HCT116 (cell line): ENCODE measurements around the gene CDR2L. TPM values are rescaled to one million over a fixed set of nuclear protein-coding genes. Genes with fewer than 3 reads are reported as not detected.

Experiments
- ATAC-seq: fragments of 200-7000 bp; cut with Tn5 transposase; 2 replicates; pipeline ENCODE4 v1.9.1; 2020; ENCODE audit warnings: mild to moderate bottlenecking, moderate library complexity
- BruUV-seq: library from RNA; stranded (reverse); fragments of 400-500 nt; replicated peaks from 2 replicates; lab custom pipeline; 2021; lab: Mats Ljungman, UMichigan
- CTCF ChIA-PET: fragments of 300-600 bp; sonication (Branson Sonifier 250); formaldehyde crosslinking; loops from one replicate; lab custom pipeline; 2021; ENCODE audit warnings: antibody characterized with exemption; lab: Charles Lee
- POLR2A ChIA-PET: fragments of 300-600, 350-600 bp; sonication (Branson Sonifier 250); formaldehyde crosslinking; loops from one replicate; lab custom pipeline; 2021; ENCODE audit warnings: antibody characterized with exemption; lab: Charles Lee
- RAD21 ChIA-PET, 2 experiments: fragments of 300-600 bp; sonication (Branson Sonifier 250); formaldehyde crosslinking; loops; one replicate each; lab custom pipeline; 2023; ENCODE audit warnings: low total read pairs in 2 of 2; ENCODE audit not compliant: uncharacterized antibody in 2 of 2, unreplicated experiment in 2 of 2, low non-redundant PET in 1 of 2; lab: Charles Lee
- DNase-seq: peaks from one replicate; pipeline ENCODE4 v3.0.0-alpha.2; 2010; ENCODE audit warnings: low read depth, low spot score
- H2AFZ ChIP-seq: fragments of 200-600 bp; shearing (Covaris generic), sonication (generic); 2 replicates; pipeline ENCODE4 v1.6.1; 2017; ENCODE audit warnings: low read depth, mixed run types, mixed read lengths, antibody characterized with exemption, low read length; ENCODE audit not compliant: poor library complexity, severe bottlenecking
- H3K27ac ChIP-seq: 2 replicates; pipeline ENCODE4 v1.5.1; 2012; ENCODE audit warnings: low read depth, low read length
- H3K27me3 ChIP-seq: fragments of 200-600 bp; sonication (generic); 2 replicates; pipeline ENCODE4 v1.6.1; 2016; ENCODE audit warnings: mixed run types, low read length, mixed read lengths; ENCODE audit not compliant: insufficient read depth
- H3K36me3 ChIP-seq, 2 experiments: fragments of 200-500 bp in 1 of 2; fragments of 200-600 bp in 1 of 2; sonication (Bioruptor generic) in 1 of 2; sonication (generic) in 1 of 2; 2 replicates each; pipeline versions ENCODE4 v1.5.1 to v1.6.1; 2014 to 2016; ENCODE audit warnings: low read length in 2 of 2, inconsistent platforms in 1 of 2, mixed read lengths in 1 of 2, mixed run types in 1 of 2; ENCODE audit not compliant: insufficient read depth in 2 of 2, control insufficient read depth in 1 of 2
- H3K4me1 ChIP-seq, 2 experiments: fragments of 200-600 bp in 1 of 2; sonication (generic) in 1 of 2; 2 replicates each; pipeline versions ENCODE4 v1.5.1 to v1.6.1; 2012 to 2017; ENCODE audit warnings: low read length in 2 of 2, inconsistent platforms in 1 of 2, mild to moderate bottlenecking in 1 of 2, mixed read lengths in 1 of 2, mixed run types in 1 of 2, moderate library complexity in 1 of 2; ENCODE audit not compliant: insufficient read depth in 2 of 2, control insufficient read depth in 1 of 2
- H3K4me2 ChIP-seq: fragments of 200-600 bp; sonication (generic); 2 replicates; pipeline ENCODE4 v1.6.1; 2017; ENCODE audit warnings: mixed run types, low read length, mixed read lengths
- H3K4me3 ChIP-seq, 2 experiments: fragments of 200-600 bp in 1 of 2; sonication (generic) in 1 of 2; replicated peaks in 1 of 2; 2 replicates each; pipeline ENCODE4 v1.5.1; 2011 to 2016; ENCODE audit warnings: low read length in 2 of 2, control low read depth in 1 of 2, low read depth in 1 of 2, mild to moderate bottlenecking in 1 of 2, mixed read lengths in 1 of 2, mixed run types in 1 of 2
- H3K79me2 ChIP-seq: fragments of 200-600 bp; sonication (generic); 2 replicates; pipeline ENCODE4 v1.6.1; 2017; ENCODE audit warnings: mild to moderate bottlenecking, mixed run types, low read length, moderate library complexity, mixed read lengths; ENCODE audit not compliant: insufficient read depth
- H3K9ac ChIP-seq: fragments of 200-600 bp; sonication (generic); 2 replicates; pipeline ENCODE4 v1.6.1; 2016; ENCODE audit warnings: low read length, mixed read lengths
- H3K9me2 ChIP-seq: fragments of 200-600 bp; sonication (generic), shearing (Covaris generic); 2 replicates; pipeline ENCODE4 v1.6.1; 2017; ENCODE audit warnings: mixed run types, mild to moderate bottlenecking, moderate library complexity; ENCODE audit not compliant: insufficient read depth
- H3K9me3 ChIP-seq, 2 experiments: fragments of 200-500 bp in 1 of 2; fragments of 200-600 bp in 1 of 2; sonication (Bioruptor generic) in 1 of 2; sonication (generic) in 1 of 2; 2 replicates each; pipeline ENCODE4 v1.6.1; 2014 to 2017; ENCODE audit warnings: low read length in 2 of 2, mixed read lengths in 2 of 2, inconsistent platforms in 1 of 2, low read depth in 1 of 2, mild to moderate bottlenecking in 1 of 2, mixed run types in 1 of 2, moderate library complexity in 1 of 2; ENCODE audit not compliant: control insufficient read depth in 1 of 2, insufficient read depth in 1 of 2
- H4K20me1 ChIP-seq: fragments of 200-600 bp; sonication (generic), shearing (Covaris generic); 2 replicates; pipeline ENCODE4 v1.6.1; 2017; ENCODE audit warnings: mixed run types, mild to moderate bottlenecking, moderate library complexity; ENCODE audit not compliant: insufficient read depth
- CEBPB ChIP-seq: IDR thresholded peaks from 2 replicates; pipeline ENCODE4 v1.6.1; 2012; ENCODE audit warnings: low read depth
- EGR1 ChIP-seq: IDR thresholded peaks from 2 replicates; pipeline ENCODE4 v1.6.1; 2012; ENCODE audit warnings: low read depth
- POLR2A ChIP-seq: IDR thresholded peaks from 2 replicates; pipeline ENCODE4 v1.7.0; 2011; ENCODE audit warnings: borderline replicate concordance; ENCODE audit not compliant: insufficient read depth, insufficient read length; ENCODE audit errors: extremely low read depth
- POLR2AphosphoS5 ChIP-seq: IDR thresholded peaks from 2 replicates; pipeline ENCODE4 v1.6.1; 2011; ENCODE audit warnings: mild to moderate bottlenecking, low read depth, low read length, moderate library complexity
- ZNF274 ChIP-seq: fragments of 200-500 bp; sonication (Bioruptor generic); IDR thresholded peaks from 2 replicates; pipeline ENCODE4 v1.6.1; 2014; ENCODE audit warnings: mild to moderate bottlenecking, low read depth, low read length, inconsistent platforms
- intact Hi-C: fragments of 100-400 bp; cut with micrococcal nuclease; formaldehyde crosslinking; loops from 2 replicates; pipeline ENCODE4 v1.10.0; 2022
- total RNA-seq: library from RNA; stranded (reverse); gene quantifications from one replicate; pipeline ENCODE4 v1.2.1, GENCODE V29; 2021; ENCODE audit not compliant: unreplicated experiment
- TF ChIP-seq, protein P1 (sequence below): IDR thresholded peaks from 2 replicates; pipeline ENCODE4 v1.6.1; 2012
- TF ChIP-seq, protein P2 (sequence below): IDR thresholded peaks from 2 replicates; pipeline ENCODE4 v1.6.1; 2012; ENCODE audit warnings: low read depth

CDR2L gene
- total RNA-seq, 1 experiment from 2014 or later, result 26.5 TPM

DNA sequence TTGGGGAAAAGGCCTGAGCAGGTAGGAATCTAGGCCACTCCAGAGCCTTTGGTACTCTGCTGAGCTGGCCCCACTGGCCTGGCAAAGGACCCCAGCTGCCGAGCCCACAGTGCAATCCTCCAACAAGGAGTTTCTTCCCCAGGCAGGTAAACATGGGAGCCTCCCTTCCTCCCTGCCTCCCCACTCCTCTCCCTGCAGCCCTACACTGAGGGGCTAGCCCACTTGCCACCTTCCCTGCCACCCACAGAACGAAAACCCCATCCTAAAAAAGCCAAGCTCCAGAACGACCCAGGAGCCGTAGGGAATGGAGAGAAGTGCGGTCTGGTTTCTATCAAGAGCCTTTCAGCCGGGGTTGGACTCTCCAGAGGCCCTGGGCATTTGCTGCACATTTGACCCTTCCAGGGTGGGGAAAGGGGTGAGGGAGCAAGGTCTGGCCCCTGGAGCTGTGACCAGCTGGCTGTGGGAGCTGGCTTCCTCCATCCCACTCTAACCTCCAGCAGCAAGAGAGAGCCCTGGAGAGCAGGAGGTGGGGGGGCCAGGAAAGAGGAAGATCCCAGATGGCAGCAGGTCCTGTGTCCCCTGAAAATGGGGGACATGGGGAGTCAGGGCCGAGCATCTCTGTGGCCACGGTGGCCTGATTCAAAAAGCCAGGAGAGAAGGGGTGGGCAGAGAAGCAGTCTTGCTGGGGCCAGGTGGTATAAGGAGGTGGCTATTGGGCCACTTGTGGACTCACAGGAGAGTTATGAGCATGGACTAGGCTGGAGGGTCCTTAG is 16.2 kb upstream of the CDR2L start:
- no peaks in the 10 kb centered on the region for H4K20me1 ChIP-seq
- H3K4me1 ChIP-seq, result peaks cover 39 to 42% of the 10 kb centered on the region in 2 experiments

DNA sequence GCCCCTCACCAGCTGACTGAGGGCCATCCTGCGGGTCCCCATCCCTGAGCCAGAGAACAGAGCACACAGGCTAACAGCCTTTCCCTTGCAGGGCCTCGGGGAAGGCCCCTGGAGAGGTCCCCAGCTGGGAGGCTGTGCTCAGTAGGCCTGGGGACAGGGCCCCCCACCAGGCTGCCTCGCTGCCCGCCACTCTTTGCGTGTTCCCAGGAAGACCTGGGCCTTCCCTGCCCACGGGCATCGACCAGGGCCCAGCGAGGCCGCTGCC is 15.7 kb upstream of the CDR2L start:
- no peak; the same call in 1 of the 2 replicates for ATAC-seq
- peaks cover 36 to 39% of the 10 kb centered on the region in 2 experiments for H3K4me1 ChIP-seq
- H3K27ac ChIP-seq, result peak overlapping the region; percentile 6; the same call in 1 of the 2 replicates
- DNase-seq, result no peak
- TF ChIP-seq POLR2AphosphoS5 (no peak), POLR2A (no peak), EGR1 (no peak), CEBPB (no peak)
- TF ChIP-seq, protein P1, sequence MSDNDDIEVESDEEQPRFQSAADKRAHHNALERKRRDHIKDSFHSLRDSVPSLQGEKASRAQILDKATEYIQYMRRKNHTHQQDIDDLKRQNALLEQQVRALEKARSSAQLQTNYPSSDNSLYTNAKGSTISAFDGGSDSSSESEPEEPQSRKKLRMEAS, result no peak
- TF ChIP-seq, protein P2, sequence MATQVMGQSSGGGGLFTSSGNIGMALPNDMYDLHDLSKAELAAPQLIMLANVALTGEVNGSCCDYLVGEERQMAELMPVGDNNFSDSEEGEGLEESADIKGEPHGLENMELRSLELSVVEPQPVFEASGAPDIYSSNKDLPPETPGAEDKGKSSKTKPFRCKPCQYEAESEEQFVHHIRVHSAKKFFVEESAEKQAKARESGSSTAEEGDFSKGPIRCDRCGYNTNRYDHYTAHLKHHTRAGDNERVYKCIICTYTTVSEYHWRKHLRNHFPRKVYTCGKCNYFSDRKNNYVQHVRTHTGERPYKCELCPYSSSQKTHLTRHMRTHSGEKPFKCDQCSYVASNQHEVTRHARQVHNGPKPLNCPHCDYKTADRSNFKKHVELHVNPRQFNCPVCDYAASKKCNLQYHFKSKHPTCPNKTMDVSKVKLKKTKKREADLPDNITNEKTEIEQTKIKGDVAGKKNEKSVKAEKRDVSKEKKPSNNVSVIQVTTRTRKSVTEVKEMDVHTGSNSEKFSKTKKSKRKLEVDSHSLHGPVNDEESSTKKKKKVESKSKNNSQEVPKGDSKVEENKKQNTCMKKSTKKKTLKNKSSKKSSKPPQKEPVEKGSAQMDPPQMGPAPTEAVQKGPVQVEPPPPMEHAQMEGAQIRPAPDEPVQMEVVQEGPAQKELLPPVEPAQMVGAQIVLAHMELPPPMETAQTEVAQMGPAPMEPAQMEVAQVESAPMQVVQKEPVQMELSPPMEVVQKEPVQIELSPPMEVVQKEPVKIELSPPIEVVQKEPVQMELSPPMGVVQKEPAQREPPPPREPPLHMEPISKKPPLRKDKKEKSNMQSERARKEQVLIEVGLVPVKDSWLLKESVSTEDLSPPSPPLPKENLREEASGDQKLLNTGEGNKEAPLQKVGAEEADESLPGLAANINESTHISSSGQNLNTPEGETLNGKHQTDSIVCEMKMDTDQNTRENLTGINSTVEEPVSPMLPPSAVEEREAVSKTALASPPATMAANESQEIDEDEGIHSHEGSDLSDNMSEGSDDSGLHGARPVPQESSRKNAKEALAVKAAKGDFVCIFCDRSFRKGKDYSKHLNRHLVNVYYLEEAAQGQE, result no peak
- no peak overlapping the region for H2AFZ ChIP-seq
- peak overlapping the region; percentile 80 to 84 for H3K4me3 ChIP-seq
- no peaks in the 10 kb centered on the region for H3K79me2 ChIP-seq
- CTCF ChIA-PET, result interaction anchor here (1.0 to 4.5 kb wide), 3 partner anchors 8 to 14 kb away, joined by 3 to 36 read pairs (median 11); no protein-coding TSS in a partner anchor
- H3K4me2 ChIP-seq, result peak overlapping the region; percentile 98
- H3K9me3 ChIP-seq, result no peaks in the 10 kb centered on the region
- H3K9ac ChIP-seq, result peak overlapping the region; percentile 69
- no TSS peak for BruUV-seq
- H4K20me1 ChIP-seq, result no peaks in the 10 kb centered on the region
- POLR2A ChIA-PET, result interaction anchor here (1.4 to 2.2 kb wide), 4 partner anchors 10 to 99 kb away, joined by 3 to 5 read pairs (median 4); partner anchors contain the start of genes CDR2L, FDXR and MRPL58
- H3K9me2 ChIP-seq, result no peaks in the 10 kb centered on the region
- no peaks in the 10 kb centered on the region for H3K27me3 ChIP-seq
- intact Hi-C loops, result no loop called here
- no peaks in the 10 kb centered on the region for H3K36me3 ChIP-seq
- RAD21 ChIA-PET, result interaction anchor here in 1 of 2 experiments (0.5 to 1.0 kb wide), 3 partner anchors 18 to 126 kb away, joined by 3 to 10 read pairs (median 4); no protein-coding TSS in a partner anchor

More for the DNA sequence above, 16.2 kb upstream of the CDR2L start:
- ChIA-PET RAD21 (interaction anchor here in 1 of 2 experiments (0.5 kb wide), 2 partner anchors 49 to 126 kb away, joined by 4 to 10 read pairs; no protein-coding TSS in a partner anchor), CTCF (interaction anchor here (1.0 to 4.5 kb wide), 3 partner anchors 8 to 13 kb away, joined by 3 to 36 read pairs (median 11); no protein-coding TSS in a partner anchor), POLR2A (interaction anchor here (0.6 to 1.6 kb wide), 4 partner anchors 10 to 125 kb away, joined by 3 to 5 read pairs (median 3); partner anchors contain the start of genes CDR2L and FDXR)
- Histone ChIP-seq H2AFZ (no peak overlapping the region), H3K4me3 (peak overlapping the region; percentile 80 to 84), H3K4me2 (peak overlapping the region; percentile 98), H3K79me2 (no peaks in the 10 kb centered on the region), H3K9ac (peak overlapping the region; percentile 69), H3K27ac (peak overlapping the region; percentile 9; the same call in 1 of the 2 replicates), H3K27me3 (no peaks in the 10 kb centered on the region), H3K9me3 (no peaks in the 10 kb centered on the region), H3K9me2 (no peaks in the 10 kb centered on the region), H3K36me3 (no peaks in the 10 kb centered on the region)
- intact Hi-C loops, result no loop called here
- DNase-seq (no peak), ATAC-seq (no peak)
- TF ChIP-seq ZNF274, result no peak
- TSS peak; percentile 40 for BruUV-seq
